ENCODE data around the gene OR13C2.

DNA sequence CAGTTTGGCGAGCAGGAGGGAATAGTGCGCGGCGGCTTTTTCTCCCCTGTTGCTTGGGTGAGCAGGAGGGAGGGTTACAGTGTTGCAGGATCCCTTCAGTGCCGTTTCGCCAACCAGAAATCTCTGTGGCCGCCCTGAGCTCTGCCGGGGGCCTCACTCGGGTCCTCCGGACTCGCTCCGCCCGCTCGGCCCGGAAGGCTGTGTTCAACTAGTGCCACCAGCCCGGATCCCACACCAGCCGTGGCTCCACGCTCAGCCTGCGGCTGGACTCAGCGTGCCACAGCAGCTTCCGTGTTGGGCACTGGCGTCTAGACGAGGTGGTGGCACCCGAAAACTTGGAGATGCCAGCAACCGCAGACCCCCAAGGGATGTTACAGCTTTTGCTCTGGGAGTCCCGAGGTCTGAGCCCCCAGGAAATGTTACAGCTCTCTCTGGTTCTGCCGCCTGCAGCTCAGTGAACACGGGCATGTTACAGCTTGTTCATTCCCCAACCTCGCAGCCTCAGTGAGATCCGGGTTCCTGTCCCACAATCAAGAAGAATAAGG, 28.6 kb upstream of the OR13C2 start:
- TF ChIP-seq CTCF (IDR thresholded peaks at IDR 0.05; ENCODE audit: low read depth, low read length, poor library complexity, severe bottlenecking) (no peak), EZH2phosphoT487 (IDR thresholded peaks at IDR 0.05; ENCODE audit: borderline replicate concordance, low read length) (no peak)

All from DOHH2 (cell line).